SK-N-SH (cell line): ENCODE data around the gene TSHZ2. TPM values are rescaled to one million over a fixed set of nuclear protein-coding genes. Genes with fewer than 3 reads are reported as not detected.

Source experiments
- CTCF ChIA-PET: fragments of 300-600, 350-600 bp; formaldehyde crosslinking; extraction: SDS; loops from one replicate; lab custom pipeline; 2021; lab: Yijun Ruan, JAX
- POLR2A ChIA-PET: fragments of 350-600 bp; sonication (Branson Sonifier 250); formaldehyde crosslinking; extraction: SDS; loops from one replicate; lab custom pipeline; 2020; ENCODE audit warnings: antibody characterized with exemption, inconsistent platforms; lab: Yijun Ruan, JAX
- DNase-seq: peaks from one replicate; pipeline ENCODE4 v3.0.0; 2012
- H2AFZ ChIP-seq: fragments of 200-600 bp; sonication (generic); 2 replicates; pipeline ENCODE4 v1.8.1; 2016; ENCODE audit warnings: antibody characterized with exemption, mild to moderate bottlenecking, low read depth
- H3F3A ChIP-seq: fragments of 200-600 bp; sonication (generic); replicated peaks from 2 replicates; pipeline ENCODE3; 2016; ENCODE audit warnings: antibody characterized with exemption, mild to moderate bottlenecking; ENCODE audit not compliant: insufficient read depth
- H3K27ac ChIP-seq, 2 experiments: fragments of 200-500 bp in 1 of 2; fragments of 200-600 bp in 1 of 2; sonication (Bioruptor generic) in 1 of 2; sonication (generic), shearing (Covaris generic) in 1 of 2; 2 replicates each; pipeline versions ENCODE4 v1.5.1 to v1.6.1; 2014 to 2016; ENCODE audit warnings: low read depth in 2 of 2, inconsistent platforms in 1 of 2, low read length in 1 of 2, mild to moderate bottlenecking in 1 of 2, mixed read lengths in 1 of 2
- H3K27me3 ChIP-seq: fragments of 200-600 bp; sonication (generic), shearing (Covaris generic); 2 replicates; pipeline ENCODE4 v1.6.1; 2016; ENCODE audit warnings: mixed run types; ENCODE audit not compliant: insufficient read depth
- H3K36me3 ChIP-seq, 2 experiments: fragments of 200-500 bp in 1 of 2; fragments of 200-600 bp in 1 of 2; sonication (Bioruptor generic) in 1 of 2; sonication (generic) in 1 of 2; replicated peaks in 1 of 2; 2 replicates each; pipeline versions ENCODE3 to v1.5.1; 2014 to 2016; ENCODE audit warnings: low read length in 1 of 2, mild to moderate bottlenecking in 1 of 2; ENCODE audit not compliant: insufficient read depth in 2 of 2, control insufficient read depth in 1 of 2
- H3K4me1 ChIP-seq, 2 experiments: fragments of 200-500 bp in 1 of 2; fragments of 200-600 bp in 1 of 2; sonication (Bioruptor generic) in 1 of 2; sonication (generic), shearing (Covaris generic) in 1 of 2; 2 replicates each; pipeline versions ENCODE4 v1.5.1 to v1.6.1; 2014 to 2016; ENCODE audit warnings: low read depth in 1 of 2, low read length in 1 of 2, mixed run types in 1 of 2; ENCODE audit not compliant: insufficient read depth in 2 of 2, control insufficient read depth in 1 of 2
- H3K4me2 ChIP-seq: fragments of 200-600 bp; sonication (generic), shearing (Covaris generic); 2 replicates; pipeline ENCODE4 v1.6.1; 2017; ENCODE audit warnings: mixed run types
- H3K4me3 ChIP-seq, 2 experiments: fragments of 200-500 bp in 1 of 2; fragments of 200-600 bp in 1 of 2; sonication (Bioruptor generic) in 1 of 2; sonication (generic), shearing (Covaris generic) in 1 of 2; 2 replicates each; pipeline versions ENCODE4 v1.5.1 to v1.8.1; 2014 to 2016; ENCODE audit warnings: low read depth in 2 of 2, inconsistent platforms in 1 of 2, low read length in 1 of 2, mild to moderate bottlenecking in 1 of 2, mixed read lengths in 1 of 2, moderate library complexity in 1 of 2
- H3K79me2 ChIP-seq: fragments of 200-600 bp; sonication (generic); 2 replicates; pipeline ENCODE4 v1.8.1; 2017; ENCODE audit warnings: mild to moderate bottlenecking; ENCODE audit not compliant: insufficient read depth
- H3K9ac ChIP-seq: fragments of 200-600 bp; sonication (generic); 2 replicates; pipeline ENCODE4 v1.6.1; 2017; ENCODE audit warnings: mixed run types
- H3K9me2 ChIP-seq: fragments of 200-600 bp; sonication (generic); 2 replicates; pipeline ENCODE4 v1.6.1; 2017; ENCODE audit warnings: mixed run types
- H3K9me3 ChIP-seq: fragments of 200-600 bp; sonication (generic); 2 replicates; pipeline ENCODE4 v1.6.1; 2017; ENCODE audit warnings: mixed run types, mild to moderate bottlenecking, moderate library complexity
- H4K20me1 ChIP-seq: fragments of 200-600 bp; sonication (generic); 2 replicates; pipeline ENCODE4 v1.6.1; 2017; ENCODE audit warnings: mild to moderate bottlenecking, mixed run types; ENCODE audit not compliant: insufficient read depth
- EP300 ChIP-seq, 2 experiments: IDR thresholded peaks; 2 replicates each; pipeline versions ENCODE4 v1.4.0 to v1.6.1; 2012; ENCODE audit warnings: borderline replicate concordance in 1 of 2, low read depth in 1 of 2, low read length in 1 of 2
- GABPA ChIP-seq: IDR thresholded peaks from 2 replicates; pipeline ENCODE4 v1.4.0; 2012; ENCODE audit warnings: low read depth, mild to moderate bottlenecking
- IRF3 ChIP-seq: fragments of 150-350 bp; IDR thresholded peaks from 2 replicates; pipeline ENCODE4 v1.6.1; 2016; ENCODE audit warnings: mild to moderate bottlenecking, low read depth, low read length
- MAX ChIP-seq: IDR thresholded peaks from 2 replicates; pipeline ENCODE4 v1.4.0; 2012; ENCODE audit warnings: low read depth
- MEF2A ChIP-seq: IDR thresholded peaks from 2 replicates; pipeline ENCODE4 v1.4.0; 2012; ENCODE audit warnings: low read depth, borderline replicate concordance
- NFIC ChIP-seq: IDR thresholded peaks from 2 replicates; pipeline ENCODE4 v1.4.0; 2012; ENCODE audit warnings: borderline replicate concordance
- NRF1 ChIP-seq: IDR thresholded peaks from 2 replicates; pipeline ENCODE4 v1.6.1; 2012; ENCODE audit warnings: low read depth, mild to moderate bottlenecking, low read length
- REST ChIP-seq: IDR thresholded peaks from 2 replicates; pipeline ENCODE4 v1.6.1; 2012; ENCODE audit warnings: mild to moderate bottlenecking, low read depth, low read length, moderate library complexity
- SIN3A ChIP-seq: IDR thresholded peaks from 2 replicates; pipeline ENCODE4 v1.6.1; 2012; ENCODE audit warnings: low read depth, mild to moderate bottlenecking, low read length, moderate library complexity, borderline replicate concordance
- SMC3 ChIP-seq: IDR thresholded peaks from 2 replicates; pipeline ENCODE4 v1.6.1; 2012; ENCODE audit warnings: low read depth, low read length, improper control_type of control experiment
- TCF12 ChIP-seq: IDR thresholded peaks from 2 replicates; pipeline ENCODE4 v1.4.0; 2012
- TEAD4 ChIP-seq: IDR thresholded peaks from 2 replicates; pipeline ENCODE4 v1.4.0; 2012; ENCODE audit warnings: mild to moderate bottlenecking, borderline replicate concordance; ENCODE audit not compliant: insufficient read depth
- USF1 ChIP-seq: IDR thresholded peaks from 2 replicates; pipeline ENCODE4 v1.4.0; 2012; ENCODE audit warnings: low read depth, borderline replicate concordance
- WGBS: methylation state at CpG from one replicate; pipeline ENCODE4 v1.1.6; 2017; ENCODE audit warnings: low lambda C conversion rate; 5-methylcytosine and 5-hydroxymethylcytosine counted together
- polyA plus RNA-seq, 3 experiments: library from polyadenylated mRNA; depleted of rRNA; stranded (reverse); fragments of >200 nt; gene quantifications; 2 replicates each; pipeline ENCODE4 v1.2.3, GENCODE V29; 2012

TSHZ2 gene
- polyA plus RNA-seq, 1 of the 3 experiments (the other 2 are of a cell fraction): 0.13 TPM

- Histone ChIP-seq H3K36me3 (no peaks in the 10 kb centered on the region), H3K9ac (no peak overlapping the region), H3K9me3 (no peaks in the 10 kb centered on the region), H3K9me2 (no peaks in the 10 kb centered on the region), H4K20me1 (no peaks in the 10 kb centered on the region), H3F3A (no peaks in the 10 kb centered on the region), H3K27me3 (no peaks in the 10 kb centered on the region), H3K4me2 (no peak overlapping the region), H2AFZ (no peak overlapping the region), H3K4me1 (no peaks in the 10 kb centered on the region), H3K4me3 (no peak overlapping the region), H3K27ac (no peak overlapping the region), H3K79me2 (no peaks in the 10 kb centered on the region)
- CTCF ChIA-PET: no interaction called here
- 42% methylated on average over 4 of the region's 4 CpGs for WGBS
- no peak for DNase-seq
- POLR2A ChIA-PET: no interaction called here
- TF ChIP-seq MAX (no peak), NRF1 (no peak), EP300 (IDR thresholded peaks at IDR 0.05; ENCODE audit: borderline replicate concordance in 1 of 2, low read depth in 1 of 2, low read length in 1 of 2) (no peak)
These were observed 480.9 kb downstream of the TSHZ2 start for GRCh38 chr20:53453076-53453475.

GRCh38 chr20:53454675-53455276, 482.6 kb downstream of the TSHZ2 start:
- Histone ChIP-seq H3F3A (no peaks in the 10 kb centered on the region), H3K4me3 (no peak overlapping the region), H2AFZ (no peak overlapping the region), H3K79me2 (no peaks in the 10 kb centered on the region), H3K27me3 (no peaks in the 10 kb centered on the region), H3K4me2 (no peak overlapping the region), H3K4me1 (no peaks in the 10 kb centered on the region), H3K9ac (no peak overlapping the region), H4K20me1 (no peaks in the 10 kb centered on the region), H3K36me3 (no peaks in the 10 kb centered on the region), H3K9me3 (no peaks in the 10 kb centered on the region), H3K27ac (no peak overlapping the region), H3K9me2 (no peaks in the 10 kb centered on the region)
- no peak for DNase-seq
- 23% methylated on average over 6 of the region's 6 CpGs for WGBS
- ChIA-PET POLR2A (no interaction called here), CTCF (no interaction called here)
- TF ChIP-seq TEAD4 (no peak), MEF2A (no peak), NFIC (no peak), USF1 (no peak), TCF12 (no peak), IRF3 (no peak), GABPA (no peak), SIN3A (no peak), SMC3 (no peak), REST (no peak)
